ENCODE measurements around the gene YY1. TPM values are rescaled to one million over a fixed set of nuclear protein-coding genes. Genes with fewer than 3 reads are reported as not detected.

The YY1 gene
- 10 to 100 TPM; 65.8 to 99.7 (median 92.2) TPM for total RNA-seq
- polyA plus RNA-seq = 10 to 100 TPM; 15.2 to 18.0 TPM
- total RNA-seq = 176 reads per million, percentile 92 among the genes with 10 or more reads in this experiment

DNA sequence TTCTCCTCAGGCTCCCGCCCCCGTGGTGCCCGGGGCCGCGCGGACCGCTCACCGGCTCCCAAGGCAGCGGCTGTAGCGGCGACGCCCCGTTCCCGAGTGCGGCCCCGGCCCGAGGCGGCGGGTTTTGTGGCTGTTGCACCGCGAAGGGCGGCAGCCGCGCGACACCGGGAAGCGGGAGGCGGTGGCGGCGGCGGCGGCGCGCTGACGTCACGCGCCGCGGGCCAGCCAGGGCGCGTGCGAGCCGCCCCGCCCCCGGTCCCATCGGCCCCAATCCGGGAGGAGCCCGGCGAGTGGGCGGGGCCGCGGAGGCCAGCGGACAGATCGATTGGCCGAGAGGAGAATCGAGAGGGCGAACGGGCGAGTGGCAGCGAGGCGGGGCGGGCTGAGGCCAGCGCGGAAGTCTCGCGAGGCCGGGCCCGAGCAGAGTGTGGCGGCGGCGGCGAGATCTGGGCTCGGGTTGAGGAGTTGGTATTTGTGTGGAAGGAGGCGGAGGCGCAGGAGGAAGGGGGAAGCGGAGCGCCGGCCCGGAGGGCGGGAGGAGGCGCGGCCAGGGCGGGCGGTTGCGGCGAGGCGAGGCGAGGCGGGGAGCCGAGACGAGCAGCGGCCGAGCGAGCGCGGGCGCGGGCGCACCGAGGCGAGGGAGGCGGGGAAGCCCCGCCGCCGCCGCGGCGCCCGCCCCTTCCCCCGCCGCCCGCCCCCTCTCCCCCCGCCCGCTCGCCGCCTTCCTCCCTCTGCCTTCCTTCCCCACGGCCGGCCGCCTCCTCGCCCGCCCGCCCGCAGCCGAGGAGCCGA, at the start of gene YY1:
YY1 (plus strand) TSS at position 726 of the 792 bp plus-strand sequence. CDS start 101 bp downstream, outside the sequence.
- ATAC-seq = peak; percentile 86
- Histone ChIP-seq H3K27ac (ENCODE audit: low read depth, low read length) (peak within 1 kb of the TSS; percentile 98), H3K27me3 (ENCODE audit: control insufficient read depth in 2 of 2, insufficient read depth in 2 of 2, low read length in 2 of 2) (no peaks in the 10 kb centered on the region), H3K4me1 (ENCODE audit: control insufficient read depth in 2 of 2, insufficient read depth in 2 of 2, low read length in 2 of 2) (peaks cover 38 to 44% of the 10 kb centered on the region in 2 donors), H3K36me3 (ENCODE audit: control insufficient read depth in 2 of 3, insufficient read depth in 3 of 3, low read length in 3 of 3) (peaks cover 0 to 6% (median 4%) of the 10 kb centered on the region in 3 experiments), H3K9me3 (ENCODE audit: control insufficient read depth in 2 of 3, low read length in 3 of 3) (no peaks in the 10 kb centered on the region), H3K4me3 (ENCODE audit: low read length) (peak within 1 kb of the TSS; percentile 74)
- Mint-ChIP-seq H3K36me3 (peaks cover 0 to 24% (median 5%) of the 10 kb centered on the region in 5 donors), H3K9me3 (peaks cover 0 to 3% (median 0%) of the 10 kb centered on the region in 11 donors), H3K27ac (peak within 1 kb of the TSS; percentile 93 to 100 (median 98)), H3K4me1 (peaks cover 53 to 69% (median 63%) of the 10 kb centered on the region in 7 donors), H3K27me3 (peaks cover 0 to 2% (median 0%) of the 10 kb centered on the region in 5 donors), H3K4me3 (peak within 1 kb of the TSS; percentile 89 to 100 (median 98))
- intact Hi-C loops (cut with micrococcal nuclease) = loop anchor here (1.0 to 5.0 kb wide), 6 partner anchors 17 to 1574 kb away; no protein-coding TSS in a partner anchor
- POLR2A ChIA-PET = interaction anchor here (1.6 to 8.4 kb wide), 6 partner anchors 14 to 25 kb away, joined by 6 to 232 read pairs (median 22); no protein-coding TSS in a partner anchor
- DNase-seq = peak; percentile 99 to 100 (median 100)
- CTCF ChIA-PET = interaction anchor here (0.7 to 5.7 kb wide), 2 partner anchors 16 to 45 kb away, joined by 3 to 65 read pairs; no protein-coding TSS in a partner anchor

DNA sequence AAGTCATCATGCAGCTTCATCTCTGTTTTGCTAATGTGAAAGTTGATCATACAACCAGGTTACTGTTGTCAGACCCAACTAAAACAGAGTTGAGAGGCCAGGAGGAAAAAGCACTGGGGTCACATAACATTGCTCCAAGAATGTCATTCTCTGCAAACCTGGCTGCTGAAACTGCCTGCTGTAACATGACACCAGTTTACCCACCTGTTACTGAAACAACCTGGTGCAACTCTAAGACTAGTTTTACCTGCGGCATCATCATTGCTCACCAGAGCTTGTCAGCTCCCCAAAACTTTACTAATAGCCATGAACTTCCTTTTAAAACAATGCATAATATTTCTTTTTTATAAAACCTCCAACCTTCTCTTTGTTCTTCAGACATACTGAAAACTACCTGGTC, 48.8 kb upstream of the YY1 start:
- H3K4me1 Mint-ChIP-seq = peaks cover 5 to 18% (median 15%) of the 10 kb centered on the region in 7 donors
- Histone ChIP-seq H3K27me3 (ENCODE audit: control insufficient read depth in 2 of 2, insufficient read depth in 2 of 2, low read length in 2 of 2) (no peaks in the 10 kb centered on the region), H3K9me3 (ENCODE audit: control insufficient read depth in 2 of 3, low read length in 3 of 3) (no peaks in the 10 kb centered on the region), H3K4me1 (ENCODE audit: control insufficient read depth in 2 of 2, insufficient read depth in 2 of 2, low read length in 2 of 2) (peaks cover 6 to 13% of the 10 kb centered on the region in 2 donors), H3K36me3 (ENCODE audit: control insufficient read depth in 2 of 3, insufficient read depth in 3 of 3, low read length in 3 of 3) (no peaks in the 10 kb centered on the region), H3K27ac (ENCODE audit: low read depth, low read length) (no peak overlapping the region), H3K4me3 (ENCODE audit: low read length) (no peak overlapping the region)
- ChIA-PET CTCF (interaction anchor here (0.6 to 1.7 kb wide), 2 partner anchors 120 to 135 kb away, joined by 3 read pairs; no protein-coding TSS in a partner anchor), POLR2A (interaction anchor here (0.6 to 0.7 kb wide), 2 partner anchors 47 to 64 kb away, joined by 3 read pairs; no protein-coding TSS in a partner anchor)
- H3K4me3 Mint-ChIP-seq = no peak overlapping the region
- H3K27me3 Mint-ChIP-seq = no peaks in the 10 kb centered on the region
- no peaks in the 10 kb centered on the region for H3K36me3 Mint-ChIP-seq
- H3K27ac Mint-ChIP-seq = no peak overlapping the region
- DNase-seq = no peak
- intact Hi-C loops (cut with micrococcal nuclease) = no loop called here
- H3K9me3 Mint-ChIP-seq = no peaks in the 10 kb centered on the region
- ATAC-seq = no peak

DNA sequence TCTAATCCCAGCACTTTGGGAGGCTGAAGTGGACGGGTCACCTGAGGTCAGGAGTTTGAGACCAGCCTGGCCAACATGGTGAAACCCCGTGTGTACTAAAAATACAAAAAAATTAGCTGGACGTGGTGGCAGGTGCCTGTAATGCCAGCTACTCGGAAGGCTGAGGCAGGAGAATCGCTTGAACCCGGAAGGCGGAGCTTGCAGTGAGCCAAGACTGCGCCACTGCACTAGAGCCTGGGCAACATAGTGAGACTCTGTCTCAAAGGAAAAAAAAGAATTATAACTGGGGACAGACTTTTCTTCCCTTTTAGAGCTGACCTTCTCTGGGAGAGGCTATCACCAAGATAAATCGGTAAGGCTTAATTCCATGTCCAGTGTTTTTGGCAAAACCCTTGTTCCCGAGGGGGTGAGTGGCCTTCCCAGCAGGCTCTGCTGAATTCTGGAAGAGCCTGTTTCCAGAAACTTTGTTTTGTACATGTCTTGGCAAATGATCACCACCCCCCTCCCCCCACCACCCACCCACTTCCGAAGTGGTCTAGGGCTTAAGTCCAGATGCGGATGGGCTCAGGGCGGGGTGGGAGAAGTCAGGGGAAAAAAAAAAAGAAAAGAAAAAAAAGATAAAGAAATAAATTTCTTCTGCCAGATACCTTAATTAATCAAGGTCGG, 47.2 kb upstream of the YY1 start:
- no peaks in the 10 kb centered on the region for H3K27me3 Mint-ChIP-seq
- POLR2A ChIA-PET = interaction anchor here (1.8 to 3.9 kb wide), 3 partner anchors 22 to 119 kb away, joined by 6 to 25 read pairs (median 24); no protein-coding TSS in a partner anchor

DNA sequence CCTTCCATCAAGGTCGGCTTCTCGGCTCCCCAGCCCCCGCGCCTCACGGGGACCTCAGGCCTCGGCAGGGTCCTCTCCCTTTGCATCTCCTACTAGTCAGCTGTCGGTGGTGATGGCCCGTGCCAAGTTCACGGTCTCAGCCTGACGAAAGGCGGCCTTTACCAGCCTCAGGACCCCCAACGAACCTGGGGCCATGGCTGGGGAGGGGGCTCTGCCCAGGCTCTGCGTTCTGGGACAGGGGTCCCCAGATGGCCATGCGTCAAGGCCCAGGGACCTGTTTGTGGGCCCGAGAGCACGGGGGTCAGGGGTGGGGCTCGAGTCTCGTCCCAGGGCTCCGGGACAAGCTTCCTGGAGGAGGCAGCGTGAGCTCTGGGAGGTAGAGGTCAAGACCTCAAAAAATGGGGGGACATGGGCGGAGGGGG, 46.7 kb upstream of the YY1 start:
- peaks cover 5 to 18% (median 15%) of the 10 kb centered on the region in 7 donors for H3K4me1 Mint-ChIP-seq
- CTCF ChIA-PET = interaction anchor here (0.7 to 4.5 kb wide), 31 partner anchors 8 to 209 kb away, joined by 3 to 66 read pairs (median 4); partner anchors contain the start of gene EVL
- Histone ChIP-seq H3K27ac (ENCODE audit: low read depth, low read length) (peak overlapping the region; percentile 69), H3K4me1 (ENCODE audit: control insufficient read depth in 2 of 2, insufficient read depth in 2 of 2, low read length in 2 of 2) (peaks cover 6 to 13% of the 10 kb centered on the region in 2 donors), H3K27me3 (ENCODE audit: control insufficient read depth in 2 of 2, insufficient read depth in 2 of 2, low read length in 2 of 2) (no peaks in the 10 kb centered on the region), H3K36me3 (ENCODE audit: control insufficient read depth in 2 of 3, insufficient read depth in 3 of 3, low read length in 3 of 3) (no peaks in the 10 kb centered on the region), H3K4me3 (ENCODE audit: low read length) (peak overlapping the region; percentile 56), H3K9me3 (ENCODE audit: control insufficient read depth in 2 of 3, low read length in 3 of 3) (no peaks in the 10 kb centered on the region)
- H3K36me3 Mint-ChIP-seq = no peaks in the 10 kb centered on the region
- intact Hi-C loops (cut with micrococcal nuclease) = loop anchor here (2.0 kb wide), 3 partner anchors 33 to 185 kb away; partner anchors contain the start of genes DEGS2 (in 2 of the 2), EVL (in 1 of the 2) and WDR25 (in 1 of the 2)
- no peaks in the 10 kb centered on the region for H3K9me3 Mint-ChIP-seq
- peak overlapping the region in 7 of 10 donors; percentile 36 to 71 (median 63) for H3K4me3 Mint-ChIP-seq
- peak overlapping the region in 7 of 9 donors; percentile 20 to 93 (median 92) for H3K27ac Mint-ChIP-seq
- POLR2A ChIA-PET = interaction anchor here (0.7 to 3.9 kb wide), 15 partner anchors 22 to 139 kb away, joined by 3 to 25 read pairs (median 5); partner anchors contain the start of gene EVL
- no peaks in the 10 kb centered on the region for H3K27me3 Mint-ChIP-seq
- ATAC-seq = no peak
- peak in 1 of 9 donors; percentile 4 for DNase-seq

More for the DNA sequence above, 47.2 kb upstream of the YY1 start:
- Mint-ChIP-seq H3K9me3 (no peaks in the 10 kb centered on the region), H3K36me3 (no peaks in the 10 kb centered on the region), H3K27ac (peak overlapping the region in 1 of 9 donors; percentile 92), H3K4me1 (peaks cover 5 to 18% (median 15%) of the 10 kb centered on the region in 7 donors), H3K4me3 (peak overlapping the region in 3 of 10 donors; percentile 47 to 65 (median 56))
- H3K27ac ChIP-seq (ENCODE audit: low read depth, low read length) = no peak overlapping the region
- H3K27me3 ChIP-seq (ENCODE audit: control insufficient read depth in 2 of 2, insufficient read depth in 2 of 2, low read length in 2 of 2) = no peaks in the 10 kb centered on the region
- DNase-seq (no peak), ATAC-seq (no peak)
- intact Hi-C loops (cut with micrococcal nuclease) = loop anchor here (2.0 kb wide), 3 partner anchors 33 to 185 kb away; partner anchors contain the start of genes DEGS2 (in 2 of the 2), EVL (in 1 of the 2) and WDR25 (in 1 of the 2)
- no peaks in the 10 kb centered on the region for H3K36me3 ChIP-seq (ENCODE audit: control insufficient read depth in 2 of 3, insufficient read depth in 3 of 3, low read length in 3 of 3)
- CTCF ChIA-PET = interaction anchor here (0.7 to 4.5 kb wide), 15 partner anchors 7 to 209 kb away, joined by 3 to 66 read pairs (median 4); partner anchors contain the start of gene EVL
- H3K4me3 ChIP-seq (ENCODE audit: low read length) = no peak overlapping the region
- H3K9me3 ChIP-seq (ENCODE audit: control insufficient read depth in 2 of 3, low read length in 3 of 3) = no peaks in the 10 kb centered on the region
- peaks cover 6 to 13% of the 10 kb centered on the region in 2 donors for H3K4me1 ChIP-seq (ENCODE audit: control insufficient read depth in 2 of 2, insufficient read depth in 2 of 2, low read length in 2 of 2)

DNA sequence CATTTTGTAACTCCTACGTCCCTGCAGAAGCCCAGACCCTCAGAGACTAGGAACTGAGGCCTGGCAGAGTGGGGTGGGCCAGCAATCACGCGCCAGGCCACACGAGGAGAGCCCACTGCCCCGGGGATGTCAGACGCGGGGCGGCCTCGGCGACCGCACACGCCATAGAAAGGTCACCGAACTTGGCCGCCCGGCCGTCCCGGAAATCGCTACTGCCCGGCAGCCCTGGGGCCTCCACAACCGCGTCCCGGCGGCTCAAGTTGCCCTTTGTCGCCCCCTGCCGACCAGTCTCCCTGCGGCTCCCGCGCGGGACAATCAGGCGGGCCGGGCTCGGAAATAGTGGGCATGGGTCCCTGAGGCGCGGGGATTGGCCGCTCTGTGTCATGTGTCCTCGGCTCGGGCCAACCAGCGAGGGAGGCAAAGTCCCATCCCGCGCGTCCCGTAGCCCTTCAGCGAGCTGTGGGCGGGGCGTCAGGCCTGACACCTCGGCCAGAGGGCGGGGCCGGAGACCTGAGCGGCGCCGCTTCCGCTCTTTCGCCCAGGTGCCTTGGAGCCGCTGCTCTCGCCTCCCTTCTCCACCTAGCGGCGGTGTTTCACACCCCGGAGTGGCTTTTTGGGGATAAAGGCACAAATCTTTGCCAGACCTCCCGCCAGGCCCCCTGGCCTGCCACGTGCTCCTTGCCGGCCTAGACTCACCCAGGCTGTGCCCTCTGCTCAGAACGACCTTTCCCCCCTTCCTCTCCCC, 46.1 kb upstream of the YY1 start:
- H3K36me3 Mint-ChIP-seq = no peaks in the 10 kb centered on the region
- intact Hi-C loops (cut with micrococcal nuclease) = loop anchor here (1.0 to 2.0 kb wide), 18 partner anchors 21 to 510 kb away; partner anchors contain the start of genes DEGS2 (in 2 of the 2), EVL (in 1 of the 2) and WDR25 (in 1 of the 2)
- POLR2A ChIA-PET = interaction anchor here (0.5 to 3.9 kb wide), 18 partner anchors 16 to 140 kb away, joined by 3 to 25 read pairs (median 4); partner anchors contain the start of gene EVL

More for the DNA sequence above, 46.1 kb upstream of the YY1 start:
- DNase-seq (peak; percentile 98 to 100 (median 99)), ATAC-seq (peak; percentile 99)
- Histone ChIP-seq H3K36me3 (ENCODE audit: control insufficient read depth in 2 of 3, insufficient read depth in 3 of 3, low read length in 3 of 3) (no peaks in the 10 kb centered on the region), H3K27ac (ENCODE audit: low read depth, low read length) (peak overlapping the region; percentile 74), H3K4me1 (ENCODE audit: control insufficient read depth in 2 of 2, insufficient read depth in 2 of 2, low read length in 2 of 2) (peaks cover 6 to 13% of the 10 kb centered on the region in 2 donors), H3K27me3 (ENCODE audit: control insufficient read depth in 2 of 2, insufficient read depth in 2 of 2, low read length in 2 of 2) (no peaks in the 10 kb centered on the region), H3K9me3 (ENCODE audit: control insufficient read depth in 2 of 3, low read length in 3 of 3) (no peaks in the 10 kb centered on the region), H3K4me3 (ENCODE audit: low read length) (peak overlapping the region; percentile 56)
- Mint-ChIP-seq H3K27ac (peak overlapping the region; percentile 84 to 95 (median 93)), H3K4me1 (peaks cover 5 to 18% (median 15%) of the 10 kb centered on the region in 7 donors), H3K4me3 (peak overlapping the region; percentile 25 to 80 (median 60)), H3K27me3 (no peaks in the 10 kb centered on the region), H3K9me3 (no peaks in the 10 kb centered on the region)
- CTCF ChIA-PET = interaction anchor here (0.5 to 4.5 kb wide), 40 partner anchors 9 to 355 kb away, joined by 3 to 66 read pairs (median 4); partner anchors contain the start of gene EVL
